Myocyte (in vitro differentiated cells): ENCODE data around the gene TRIOBP. TPM values are rescaled to one million over a fixed set of nuclear protein-coding genes. Genes with fewer than 3 reads are reported as not detected.
"Not testable (repeated sequence)": the region's sequence is repeated elsewhere in the genome, so short reads cannot be mapped to it uniquely, and the experiment has no call there.

Experiments
- DNase-seq: peaks from one replicate; pipeline ENCODE4 v3.0.0-alpha.2; 2012; ENCODE audit warnings: low read depth
- polyA plus RNA-seq: library from polyadenylated mRNA; unstranded; fragments of >200 nt; gene quantifications from one replicate; pipeline ENCODE4 v1.2.1, GENCODE V29; 2012; ENCODE audit warnings: missing spikeins
- total RNA-seq: library from RNA; depleted of rRNA; stranded (reverse); fragments of >200 nt; gene quantifications from 2 replicates; pipeline ENCODE4 v1.2.3, GENCODE V29; 2014

TRIOBP gene, protein sequence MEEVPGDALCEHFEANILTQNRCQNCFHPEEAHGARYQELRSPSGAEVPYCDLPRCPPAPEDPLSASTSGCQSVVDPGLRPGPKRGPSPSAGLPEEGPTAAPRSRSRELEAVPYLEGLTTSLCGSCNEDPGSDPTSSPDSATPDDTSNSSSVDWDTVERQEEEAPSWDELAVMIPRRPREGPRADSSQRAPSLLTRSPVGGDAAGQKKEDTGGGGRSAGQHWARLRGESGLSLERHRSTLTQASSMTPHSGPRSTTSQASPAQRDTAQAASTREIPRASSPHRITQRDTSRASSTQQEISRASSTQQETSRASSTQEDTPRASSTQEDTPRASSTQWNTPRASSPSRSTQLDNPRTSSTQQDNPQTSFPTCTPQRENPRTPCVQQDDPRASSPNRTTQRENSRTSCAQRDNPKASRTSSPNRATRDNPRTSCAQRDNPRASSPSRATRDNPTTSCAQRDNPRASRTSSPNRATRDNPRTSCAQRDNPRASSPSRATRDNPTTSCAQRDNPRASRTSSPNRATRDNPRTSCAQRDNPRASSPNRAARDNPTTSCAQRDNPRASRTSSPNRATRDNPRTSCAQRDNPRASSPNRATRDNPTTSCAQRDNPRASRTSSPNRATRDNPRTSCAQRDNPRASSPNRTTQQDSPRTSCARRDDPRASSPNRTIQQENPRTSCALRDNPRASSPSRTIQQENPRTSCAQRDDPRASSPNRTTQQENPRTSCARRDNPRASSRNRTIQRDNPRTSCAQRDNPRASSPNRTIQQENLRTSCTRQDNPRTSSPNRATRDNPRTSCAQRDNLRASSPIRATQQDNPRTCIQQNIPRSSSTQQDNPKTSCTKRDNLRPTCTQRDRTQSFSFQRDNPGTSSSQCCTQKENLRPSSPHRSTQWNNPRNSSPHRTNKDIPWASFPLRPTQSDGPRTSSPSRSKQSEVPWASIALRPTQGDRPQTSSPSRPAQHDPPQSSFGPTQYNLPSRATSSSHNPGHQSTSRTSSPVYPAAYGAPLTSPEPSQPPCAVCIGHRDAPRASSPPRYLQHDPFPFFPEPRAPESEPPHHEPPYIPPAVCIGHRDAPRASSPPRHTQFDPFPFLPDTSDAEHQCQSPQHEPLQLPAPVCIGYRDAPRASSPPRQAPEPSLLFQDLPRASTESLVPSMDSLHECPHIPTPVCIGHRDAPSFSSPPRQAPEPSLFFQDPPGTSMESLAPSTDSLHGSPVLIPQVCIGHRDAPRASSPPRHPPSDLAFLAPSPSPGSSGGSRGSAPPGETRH (N-terminal part only)
- 26.6 and 33.0 TPM in 2 replicates for total RNA-seq
- polyA plus RNA-seq = 69.5 TPM

- peak; percentile 97 for DNase-seq
These were observed at the start of gene TRIOBP for GRCh38 chr22:37696657-37697537. Gene TRIOBP (plus strand): TSS chr22:37697048. CDS start chr22:37701366, 4,318 bp downstream.

- no peak for DNase-seq
These were observed 49.5 kb upstream of the TRIOBP start for GRCh38 chr22:37647317-37647716.

GRCh38 chr22:37647928-37648327 lies 48.9 kb upstream of the TRIOBP start:
- no peak for DNase-seq

DNA sequence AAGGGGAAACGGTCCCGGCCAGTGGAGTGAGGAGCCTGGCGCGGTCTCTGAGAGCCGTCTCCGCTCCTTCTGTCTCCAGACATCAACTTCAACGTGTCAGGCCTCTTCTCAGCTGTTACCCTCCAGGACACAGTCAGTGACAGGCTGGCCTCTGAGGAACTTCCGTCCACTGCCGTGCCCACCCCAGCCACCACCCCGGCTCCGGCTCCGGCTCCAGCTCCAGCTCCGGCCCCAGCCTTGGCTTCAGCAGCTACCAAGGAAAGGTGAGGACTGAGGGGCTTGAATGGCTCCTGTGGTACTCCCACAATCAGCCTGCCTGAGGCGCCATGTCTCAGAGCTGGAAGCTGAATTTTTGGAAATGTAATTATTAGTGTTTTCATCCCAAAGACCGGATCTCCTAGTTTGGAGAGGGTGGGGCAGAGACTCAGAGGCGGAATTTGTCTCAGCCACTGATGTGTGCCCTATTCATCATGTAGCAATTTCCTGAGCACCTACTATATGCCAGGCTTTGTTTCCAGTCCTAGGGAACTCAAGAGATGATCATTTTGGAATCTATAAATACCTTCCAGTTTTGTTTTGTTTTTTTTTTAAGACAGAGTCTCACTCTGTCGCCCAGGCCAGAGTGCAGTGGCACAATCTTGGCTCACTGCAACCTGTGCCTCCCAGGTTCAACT lies 46.2 kb upstream of the TRIOBP start:
- DNase-seq = no peak

DNA sequence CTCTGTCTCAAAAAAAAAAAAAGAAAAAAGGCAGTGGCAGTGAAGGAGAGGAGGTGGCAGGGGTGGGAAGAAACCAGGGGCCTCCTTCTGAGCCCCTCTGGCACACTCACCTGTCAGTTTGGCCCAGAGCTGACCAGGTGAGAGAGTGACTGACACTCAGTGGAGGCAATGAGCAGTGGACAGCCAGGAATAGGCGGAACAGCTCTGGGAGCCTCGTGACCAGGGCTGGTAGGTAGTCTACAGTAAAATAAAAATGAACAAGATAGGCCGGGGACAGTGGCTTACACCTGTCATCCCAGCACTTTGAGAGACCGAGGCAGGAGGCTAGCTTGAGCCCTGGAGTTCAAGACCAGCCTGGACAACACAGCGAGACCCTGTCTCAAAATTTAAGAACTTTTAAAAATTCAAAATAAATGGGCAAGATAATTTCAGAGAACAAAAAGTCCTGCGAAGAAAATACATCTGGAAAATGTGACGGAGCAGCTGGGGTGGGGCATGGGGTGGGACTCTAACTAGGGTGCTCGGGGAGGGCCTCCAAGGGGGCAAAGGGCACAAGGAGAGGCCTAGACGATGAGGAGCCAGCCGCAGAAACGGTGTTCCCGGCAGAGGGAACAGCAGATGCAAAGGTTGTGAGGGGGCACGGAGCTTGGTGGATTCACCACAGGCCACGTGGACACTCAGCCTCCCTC lies 42.1 kb upstream of the TRIOBP start:
- DNase-seq = no peak

- no peak for DNase-seq
These were observed 41.6 kb upstream of the TRIOBP start for GRCh38 chr22:37655252-37655563.

GRCh38 chr22:37656583-37656982 lies 40.3 kb upstream of the TRIOBP start:
- not testable (repeated sequence) for DNase-seq

DNA sequence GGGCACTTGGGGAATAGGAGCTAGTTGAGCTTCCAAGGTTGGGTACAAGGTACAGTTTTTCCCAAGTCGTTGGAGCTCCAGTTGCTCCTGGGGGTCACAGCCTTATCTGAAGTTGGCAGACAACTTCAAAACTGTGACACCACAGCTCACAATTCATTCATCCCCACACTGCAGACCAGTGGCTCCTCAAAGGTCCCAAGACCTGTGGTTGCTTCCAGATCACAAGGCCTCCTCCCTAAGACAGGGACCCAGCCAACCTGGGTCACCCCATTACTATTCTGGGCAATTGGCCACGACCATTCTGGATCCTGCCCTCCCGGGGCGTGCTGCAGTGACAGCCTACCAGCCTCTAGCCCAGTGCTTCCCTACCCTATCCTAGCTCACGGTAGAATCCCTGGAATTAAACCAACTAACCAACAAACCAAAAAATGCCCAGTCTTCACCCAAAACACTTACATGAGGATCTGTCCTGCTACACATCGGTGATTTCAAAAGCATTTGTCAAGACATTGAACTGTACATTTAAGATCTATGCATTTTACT lies 39.2 kb upstream of the TRIOBP start:
- DNase-seq = peak; percentile 38

- peak; percentile 100 for DNase-seq
These were observed 38.4 kb upstream of the TRIOBP start, which contains the start of gene PDXP for GRCh38 chr22:37658133-37659065. Gene PDXP (plus strand): TSS chr22:37658723. CDS start chr22:37658783, 60 bp downstream.

GRCh38 chr22:37659066-37659896 lies 37.6 kb upstream of the TRIOBP start:
- no peak for DNase-seq

DNA sequence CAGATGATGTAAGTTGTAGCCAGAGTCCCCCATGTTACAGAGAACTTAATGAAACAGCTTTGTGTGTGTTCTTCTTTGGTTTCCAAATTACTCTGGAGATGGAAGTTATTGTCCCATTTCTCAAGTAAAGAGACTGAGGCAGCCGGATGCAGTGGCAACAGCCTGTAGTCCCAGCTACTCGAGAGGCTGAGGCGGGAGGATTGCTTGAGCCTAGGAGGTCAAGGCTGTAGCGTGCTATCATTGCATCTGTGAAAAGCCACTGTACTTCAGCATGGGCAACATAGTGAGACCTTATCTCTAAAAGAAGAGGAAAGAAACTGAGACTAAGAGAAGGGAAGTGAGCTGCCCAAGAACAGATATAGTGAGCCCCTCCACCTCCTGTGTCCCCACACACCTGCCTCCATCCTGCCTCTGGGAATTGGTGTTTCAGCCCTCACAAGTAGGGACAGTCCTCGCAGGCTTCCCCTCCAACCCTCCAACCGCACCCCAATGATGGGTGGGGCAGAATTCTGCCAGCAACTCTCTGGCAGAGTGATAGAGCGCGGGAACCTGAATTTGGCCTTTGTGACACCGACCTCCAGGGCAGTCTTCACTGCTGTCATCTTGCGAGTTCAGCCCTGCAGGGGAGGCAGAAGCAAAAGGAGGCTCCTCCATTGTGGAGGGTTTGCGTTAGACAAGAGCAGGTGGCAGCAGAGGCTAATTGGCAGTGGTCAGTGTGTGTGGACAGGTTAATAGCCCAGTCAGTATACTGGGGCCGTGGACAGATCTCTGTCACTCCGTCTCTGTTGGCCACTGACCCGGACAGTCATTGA lies 36.7 kb upstream of the TRIOBP start:
- no peak for DNase-seq

- DNase-seq = no peak
These were observed 36.2 kb upstream of the TRIOBP start for GRCh38 chr22:37660709-37661045.

- DNase-seq = peak; percentile 83
These were observed 35.5 kb upstream of the TRIOBP start for GRCh38 chr22:37661160-37661924.

- no peak for DNase-seq
These were observed 34.8 kb upstream of the TRIOBP start for GRCh38 chr22:37662039-37662438.

DNA sequence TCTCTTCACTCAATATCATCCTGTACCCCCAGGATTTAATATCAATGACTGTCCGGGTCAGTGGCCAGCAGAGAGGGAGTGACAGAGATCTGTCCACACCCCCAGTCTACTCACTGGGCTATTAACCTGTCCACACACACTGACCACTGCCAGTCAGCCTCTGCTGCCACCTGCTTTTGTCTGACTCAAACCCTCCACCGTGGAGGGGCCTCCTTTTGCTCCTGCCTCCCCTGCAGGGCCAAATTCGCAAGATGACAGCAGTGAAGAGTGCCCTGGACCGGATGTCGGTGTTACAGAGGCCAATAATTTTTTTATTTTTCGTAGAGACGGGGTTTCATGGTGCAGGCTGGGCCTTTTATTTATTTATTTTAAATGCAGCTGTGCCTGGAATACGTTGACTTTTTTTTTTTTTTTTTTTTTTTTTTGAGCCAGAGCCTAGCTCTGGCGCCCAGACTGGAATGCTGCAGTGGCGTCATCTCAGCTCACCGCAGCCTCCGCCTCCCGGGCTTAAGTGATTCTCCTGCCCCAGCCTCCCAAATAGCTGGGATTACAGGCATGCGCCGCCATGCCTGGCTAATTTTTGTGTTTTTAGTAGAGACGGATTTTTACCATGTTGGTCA lies 33.2 kb upstream of the TRIOBP start:
- peak; percentile 26 for DNase-seq
